SU-DHL-6 (cell line): Measurements from ENCODE around the gene SLC6A7.

Experiments used
- EZH2phosphoT487 ChIP-seq: fragments of 200-600 bp; sonication (generic), shearing (Covaris generic); conservative IDR thresholded peaks from 2 replicates; pipeline ENCODE4 v1.6.1; 2018; ENCODE audit warnings: mild to moderate bottlenecking, antibody characterized with exemption, low read length, moderate library complexity, mixed read lengths
- TF ChIP-seq, protein P1 (sequence below): fragments of 200-600 bp; sonication (generic); IDR thresholded peaks from one replicate; pipeline ENCODE4 v1.5.1; 2017; ENCODE audit warnings: antibody characterized with exemption, mild to moderate bottlenecking, low read length, moderate library complexity; ENCODE audit not compliant: insufficient read depth, poor library complexity, severe bottlenecking

DNA sequence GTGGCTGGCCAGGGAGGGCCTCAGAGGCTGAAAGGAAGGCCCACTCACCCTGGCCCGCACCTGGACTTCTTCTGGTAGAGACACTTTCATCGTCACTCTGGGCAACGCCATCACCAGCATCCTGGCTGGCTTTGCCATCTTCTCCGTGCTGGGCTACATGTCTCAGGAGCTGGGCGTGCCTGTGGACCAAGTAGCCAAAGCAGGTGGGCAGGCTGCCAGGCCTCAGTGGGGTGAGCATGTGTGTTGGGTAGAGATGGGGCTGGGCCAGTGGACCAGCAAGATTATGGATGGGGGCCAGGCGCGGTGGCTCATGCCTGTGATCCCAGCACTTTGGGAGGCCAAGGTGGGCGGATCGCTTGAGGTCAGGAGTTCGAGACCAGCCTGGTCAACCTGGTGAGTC, 12.6 kb downstream of the SLC6A7 start:
- TF ChIP-seq, protein P1, sequence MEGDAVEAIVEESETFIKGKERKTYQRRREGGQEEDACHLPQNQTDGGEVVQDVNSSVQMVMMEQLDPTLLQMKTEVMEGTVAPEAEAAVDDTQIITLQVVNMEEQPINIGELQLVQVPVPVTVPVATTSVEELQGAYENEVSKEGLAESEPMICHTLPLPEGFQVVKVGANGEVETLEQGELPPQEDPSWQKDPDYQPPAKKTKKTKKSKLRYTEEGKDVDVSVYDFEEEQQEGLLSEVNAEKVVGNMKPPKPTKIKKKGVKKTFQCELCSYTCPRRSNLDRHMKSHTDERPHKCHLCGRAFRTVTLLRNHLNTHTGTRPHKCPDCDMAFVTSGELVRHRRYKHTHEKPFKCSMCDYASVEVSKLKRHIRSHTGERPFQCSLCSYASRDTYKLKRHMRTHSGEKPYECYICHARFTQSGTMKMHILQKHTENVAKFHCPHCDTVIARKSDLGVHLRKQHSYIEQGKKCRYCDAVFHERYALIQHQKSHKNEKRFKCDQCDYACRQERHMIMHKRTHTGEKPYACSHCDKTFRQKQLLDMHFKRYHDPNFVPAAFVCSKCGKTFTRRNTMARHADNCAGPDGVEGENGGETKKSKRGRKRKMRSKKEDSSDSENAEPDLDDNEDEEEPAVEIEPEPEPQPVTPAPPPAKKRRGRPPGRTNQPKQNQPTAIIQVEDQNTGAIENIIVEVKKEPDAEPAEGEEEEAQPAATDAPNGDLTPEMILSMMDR: no peak
- no peak for TF ChIP-seq EZH2phosphoT487
